Left lung (tissue), 10 donors: ENCODE results near the gene CEP131. TPM values are rescaled to one million over a fixed set of nuclear protein-coding genes. Genes with fewer than 3 reads are reported as not detected.
A peak's percentile ranks its signal among the peaks of the same experiment; 100 is the strongest.

ENCODE experiments used
- ATAC-seq: fragments of 200-7000 bp; cut with Tn5 transposase; one replicate; pipeline ENCODE4 v1.9.1; 2020; ENCODE audit warnings: moderate library complexity
- DNase-seq, 4 donors: peaks; one replicate each; pipeline ENCODE4 v3.0.0-alpha.2; 2013 to 2020
- H3K27ac ChIP-seq, 2 donors: fragments of 200-600 bp; sonication (generic) in 1 of 2; one replicate each; pipeline versions ENCODE4 v1.5.0 to v1.8.0; 2020 to 2021
- H3K27me3 ChIP-seq, 2 donors: fragments of 200-600 bp; sonication (generic) in 1 of 2; one replicate each; pipeline versions ENCODE4 v1.5.0 to v1.8.0; 2020 to 2021
- H3K36me3 ChIP-seq, 2 donors: fragments of 200-600 bp; sonication (generic) in 1 of 2; one replicate each; pipeline versions ENCODE4 v1.5.0 to v1.8.0; 2020 to 2021
- H3K4me1 ChIP-seq, 2 donors: fragments of 200-600 bp; one replicate each; pipeline ENCODE4 v1.8.0; 2021
- H3K4me3 ChIP-seq, 2 donors: fragments of 200-600 bp; sonication (generic) in 1 of 2; one replicate each; pipeline versions ENCODE4 v1.5.0 to v1.8.0; 2020 to 2021; ENCODE audit warnings: mild to moderate bottlenecking in 1 of 2
- H3K9me3 ChIP-seq, 2 donors: fragments of 200-600 bp; sonication (generic) in 1 of 2; one replicate each; pipeline versions ENCODE4 v1.5.0 to v1.8.0; 2020 to 2021
- intact Hi-C, 2 donors: fragments of 100-400 bp; cut with DNase I; formaldehyde crosslinking; loops; one replicate each; pipeline versions ENCODE4 v1.11.2 to v1.14.2; 2022
- polyA plus RNA-seq, 6 donors: library from polyadenylated mRNA; unstranded; fragments of 120-200 nt; gene quantifications; one replicate each; pipeline ENCODE4 v1.2.1, GENCODE V29; 2013; ENCODE audit not compliant: insufficient read length in 6 of 6
- total RNA-seq, 2 donors: library from RNA; stranded (reverse); fragmentation: NEBNext Ultra II Directional; extraction: Animal tissue kit (Norgen Biotek cat#: 25700); gene quantifications; one replicate each; pipeline ENCODE4 v1.2.1, GENCODE V29; 2021
- TF ChIP-seq, protein P1 (sequence below), 2 donors: fragments of 200-600 bp; sonication (generic) in 1 of 2; IDR thresholded peaks; one replicate each; pipeline versions ENCODE4 v1.5.0 to v1.8.0; 2021; ENCODE audit warnings: antibody characterized with exemption in 2 of 2
- donor health status: DM: no; HTN: yes; CAD: no.
- donor health status: DM: no; HTN: no; CAD: no.

CEP131 gene
- total and polyA plus RNA-seq, 8 donors: 7.7 to 21.0 (median 16.9) TPM

DNA sequence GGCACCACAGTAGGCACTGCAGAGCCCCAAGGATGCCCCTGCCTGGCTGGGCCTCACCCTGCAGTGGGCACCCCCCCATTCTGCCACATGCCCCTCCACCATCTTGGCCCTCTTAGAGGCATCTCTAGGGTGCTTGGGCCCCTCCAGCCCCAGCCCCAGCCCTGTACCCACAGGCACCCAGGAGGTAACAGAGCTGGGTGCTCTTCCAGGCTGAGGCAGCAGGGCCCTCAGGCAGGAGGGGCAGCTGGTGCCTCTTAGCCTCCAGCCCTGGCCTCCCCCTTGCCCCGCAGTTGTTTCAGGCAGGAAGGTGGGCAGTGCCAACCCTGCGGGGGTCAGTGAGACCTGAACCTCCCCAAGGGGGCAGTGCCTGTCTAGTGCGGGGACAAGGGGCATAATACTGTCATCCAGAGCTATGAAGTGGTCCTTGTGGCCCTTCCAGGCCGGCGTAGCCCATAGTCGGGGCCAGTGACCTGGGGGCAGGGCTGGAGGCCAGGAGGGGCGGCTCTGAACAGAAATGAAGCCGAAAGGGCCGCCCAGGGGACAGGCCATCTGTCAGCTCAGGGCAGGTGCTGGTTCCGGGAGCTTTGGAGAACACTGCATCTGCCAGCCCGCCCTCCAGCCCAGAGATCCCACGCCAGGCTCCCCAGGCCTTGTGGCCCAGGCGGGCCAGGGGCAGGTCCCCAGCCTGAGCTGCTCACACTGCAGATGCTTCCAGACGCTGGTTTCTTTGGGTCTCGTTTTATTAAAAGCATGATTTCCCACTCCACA lies 51.9 kb downstream of the CEP131 start:
- peak in 1 of 4 donors; percentile 45 for DNase-seq
- intact Hi-C loops: no loop called here
- H3K27ac ChIP-seq: no peak overlapping the region
- peaks cover 0 to 6% of the 10 kb centered on the region in 2 donors for H3K9me3 ChIP-seq
- TF ChIP-seq, protein P1, sequence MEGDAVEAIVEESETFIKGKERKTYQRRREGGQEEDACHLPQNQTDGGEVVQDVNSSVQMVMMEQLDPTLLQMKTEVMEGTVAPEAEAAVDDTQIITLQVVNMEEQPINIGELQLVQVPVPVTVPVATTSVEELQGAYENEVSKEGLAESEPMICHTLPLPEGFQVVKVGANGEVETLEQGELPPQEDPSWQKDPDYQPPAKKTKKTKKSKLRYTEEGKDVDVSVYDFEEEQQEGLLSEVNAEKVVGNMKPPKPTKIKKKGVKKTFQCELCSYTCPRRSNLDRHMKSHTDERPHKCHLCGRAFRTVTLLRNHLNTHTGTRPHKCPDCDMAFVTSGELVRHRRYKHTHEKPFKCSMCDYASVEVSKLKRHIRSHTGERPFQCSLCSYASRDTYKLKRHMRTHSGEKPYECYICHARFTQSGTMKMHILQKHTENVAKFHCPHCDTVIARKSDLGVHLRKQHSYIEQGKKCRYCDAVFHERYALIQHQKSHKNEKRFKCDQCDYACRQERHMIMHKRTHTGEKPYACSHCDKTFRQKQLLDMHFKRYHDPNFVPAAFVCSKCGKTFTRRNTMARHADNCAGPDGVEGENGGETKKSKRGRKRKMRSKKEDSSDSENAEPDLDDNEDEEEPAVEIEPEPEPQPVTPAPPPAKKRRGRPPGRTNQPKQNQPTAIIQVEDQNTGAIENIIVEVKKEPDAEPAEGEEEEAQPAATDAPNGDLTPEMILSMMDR (IDR thresholded peaks at IDR 0.05): no peak
- no peaks in the 10 kb centered on the region for H3K4me1 ChIP-seq
- H3K4me3 ChIP-seq: no peak overlapping the region
- peaks cover 8 to 23% of the 10 kb centered on the region in 2 donors for H3K27me3 ChIP-seq
- ATAC-seq: no peak
- H3K36me3 ChIP-seq: no peaks in the 10 kb centered on the region

- intact Hi-C loops: no loop called here
- Histone ChIP-seq H3K36me3 (no peaks in the 10 kb centered on the region), H3K4me1 (peaks cover 0 to 6% of the 10 kb centered on the region in 2 donors), H3K27me3 (peaks cover 17 to 33% of the 10 kb centered on the region in 2 donors), H3K9me3 (no peaks in the 10 kb centered on the region), H3K4me3 (no peak overlapping the region), H3K27ac (no peak overlapping the region)
- no peak for DNase-seq
- ATAC-seq: no peak
- TF ChIP-seq, protein P1 (IDR thresholded peaks at IDR 0.05): no peak
Measured at GRCh38 chr17:81169870-81170309, 52.9 kb downstream of the CEP131 start.

GRCh38 chr17:81167638-81168037 lies 55.1 kb downstream of the CEP131 start:
- DNase-seq (peak in 1 of 4 donors; percentile 45), ATAC-seq (no peak)
- Histone ChIP-seq H3K4me3 (no peak overlapping the region), H3K27me3 (peaks cover 18 to 53% of the 10 kb centered on the region in 2 donors), H3K36me3 (no peaks in the 10 kb centered on the region), H3K4me1 (peaks cover 0 to 6% of the 10 kb centered on the region in 2 donors), H3K9me3 (no peaks in the 10 kb centered on the region), H3K27ac (no peak overlapping the region)
- intact Hi-C loops: no loop called here
- TF ChIP-seq, protein P1 (IDR thresholded peaks at IDR 0.05): no peak

DNA sequence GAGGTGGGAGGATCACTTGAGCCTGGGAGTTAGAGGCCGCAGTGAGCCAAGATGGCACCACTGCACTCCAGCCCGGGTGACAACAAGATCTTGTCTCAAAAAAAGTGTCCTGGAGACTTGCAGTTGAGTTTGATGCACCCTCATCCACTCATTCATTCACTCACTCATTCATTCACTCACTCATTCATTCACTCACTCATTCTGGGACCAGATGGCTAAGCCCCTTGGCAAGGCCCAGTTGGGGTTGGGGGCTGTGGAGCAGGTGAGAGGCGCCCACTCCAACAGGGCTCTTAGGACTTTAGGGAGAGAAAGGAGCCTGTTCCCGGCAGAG lies 55.6 kb downstream of the CEP131 start:
- H3K27me3 ChIP-seq: peaks cover 18 to 53% of the 10 kb centered on the region in 2 donors
- peaks cover 0 to 6% of the 10 kb centered on the region in 2 donors for H3K4me1 ChIP-seq
- no peak overlapping the region for H3K27ac ChIP-seq
- intact Hi-C loops: no loop called here
- H3K9me3 ChIP-seq: no peaks in the 10 kb centered on the region
- H3K4me3 ChIP-seq: no peak overlapping the region
- no peak for DNase-seq
- ATAC-seq: no peak
- H3K36me3 ChIP-seq: no peaks in the 10 kb centered on the region
- TF ChIP-seq, protein P1 (IDR thresholded peaks at IDR 0.05): no peak

GRCh38 chr17:81166033-81166492 lies 56.7 kb downstream of the CEP131 start, which contains the start of gene AATK:
Gene AATK (minus strand): TSS chr17:81166221. CDS start chr17:81165992, 229 bp downstream.
- ATAC-seq: no peak
- TF ChIP-seq, protein P1 (IDR thresholded peaks at IDR 0.05): no peak
- intact Hi-C loops: no loop called here
- H3K4me1 ChIP-seq: peaks cover 0 to 9% of the 10 kb centered on the region in 2 donors
- H3K27ac ChIP-seq: no peak within 1 kb of the TSS
- DNase-seq: no peak
- peak within 1 kb of the TSS in 1 of 2 donors; percentile 9 for H3K4me3 ChIP-seq
- H3K9me3 ChIP-seq: no peaks in the 10 kb centered on the region
- H3K27me3 ChIP-seq: peaks cover 18 to 53% of the 10 kb centered on the region in 2 donors
- no peaks in the 10 kb centered on the region for H3K36me3 ChIP-seq
